Spleen (tissue), 7 donors: ENCODE data around the gene ZBTB7B.

Source experiments
- POLR2AphosphoS5 ChIP-seq, 3 donors: sonication (generic); formaldehyde crosslinking; IDR thresholded peaks; one replicate each; pipeline ENCODE4 v1.5.1; 2017; ENCODE audit warnings: antibody characterized with exemption in 3 of 3
- TF ChIP-seq, protein P1 (sequence below), 11 experiments: fragments of 200-600 bp in 7 of 11; fragments of 450-650 bp in 4 of 11; sonication (generic) in 4 of 11; IDR thresholded peaks in 8 of 11; conservative IDR thresholded peaks in 3 of 11; 1 replicate in 7 of 11; 2 replicates in 4 of 11; pipeline versions ENCODE4 v1.4.0 to v1.8.0; 2016 to 2021; ENCODE audit warnings: antibody characterized with exemption in 11 of 11, inconsistent platforms in 4 of 11, mild to moderate bottlenecking in 1 of 11
- donor health status: DM: no; HTN: no; CAD: no; lungs with moderate emphysema.
- donor health status: DM: no; HTN: no; CAD: no.
- donor health status: DM: no; HTN: no; CAD: no.

DNA sequence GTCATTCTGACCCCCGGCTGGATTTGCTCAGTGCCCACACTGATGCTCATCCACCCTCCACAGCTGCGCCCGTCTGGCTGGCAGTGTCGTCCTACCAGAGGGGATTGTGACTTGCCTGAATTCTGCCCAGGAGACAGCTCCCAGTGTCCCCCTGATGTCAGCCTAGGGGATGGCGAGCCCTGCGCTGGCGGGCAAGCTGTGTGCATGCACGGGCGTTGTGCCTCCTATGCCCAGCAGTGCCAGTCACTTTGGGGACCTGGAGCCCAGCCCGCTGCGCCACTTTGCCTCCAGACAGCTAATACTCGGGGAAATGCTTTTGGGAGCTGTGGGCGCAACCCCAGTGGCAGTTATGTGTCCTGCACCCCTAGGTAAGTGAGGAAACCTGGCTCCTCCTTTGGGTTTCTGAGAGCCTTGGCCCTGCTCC is 55.2 kb downstream of the ZBTB7B start:
- TF ChIP-seq, protein P1, sequence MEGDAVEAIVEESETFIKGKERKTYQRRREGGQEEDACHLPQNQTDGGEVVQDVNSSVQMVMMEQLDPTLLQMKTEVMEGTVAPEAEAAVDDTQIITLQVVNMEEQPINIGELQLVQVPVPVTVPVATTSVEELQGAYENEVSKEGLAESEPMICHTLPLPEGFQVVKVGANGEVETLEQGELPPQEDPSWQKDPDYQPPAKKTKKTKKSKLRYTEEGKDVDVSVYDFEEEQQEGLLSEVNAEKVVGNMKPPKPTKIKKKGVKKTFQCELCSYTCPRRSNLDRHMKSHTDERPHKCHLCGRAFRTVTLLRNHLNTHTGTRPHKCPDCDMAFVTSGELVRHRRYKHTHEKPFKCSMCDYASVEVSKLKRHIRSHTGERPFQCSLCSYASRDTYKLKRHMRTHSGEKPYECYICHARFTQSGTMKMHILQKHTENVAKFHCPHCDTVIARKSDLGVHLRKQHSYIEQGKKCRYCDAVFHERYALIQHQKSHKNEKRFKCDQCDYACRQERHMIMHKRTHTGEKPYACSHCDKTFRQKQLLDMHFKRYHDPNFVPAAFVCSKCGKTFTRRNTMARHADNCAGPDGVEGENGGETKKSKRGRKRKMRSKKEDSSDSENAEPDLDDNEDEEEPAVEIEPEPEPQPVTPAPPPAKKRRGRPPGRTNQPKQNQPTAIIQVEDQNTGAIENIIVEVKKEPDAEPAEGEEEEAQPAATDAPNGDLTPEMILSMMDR (IDR thresholded peaks at IDR 0.05 in 8 of 11, conservative IDR thresholded peaks at IDR 0.05 in 3 of 11) = no peak
- TF ChIP-seq POLR2AphosphoS5 (IDR thresholded peaks at IDR 0.05) = no peak
